Measurements from ENCODE around the gene DEF6. TPM values are rescaled to one million over a fixed set of nuclear protein-coding genes. Genes with fewer than 3 reads are reported as not detected.
A peak's percentile ranks its signal among the peaks of the same experiment; 100 is the strongest.

Gene DEF6
- total RNA-seq, 3 donors from 2014 or later, result 4.8 to 14.2 (median 14.1) TPM

GRCh38 chr6:35260591-35261570 lies 36.7 kb upstream of the DEF6 start:
- Histone ChIP-seq H3K27ac (peak overlapping the region; percentile 99), H3K9me3 (no peaks in the 10 kb centered on the region), H3K4me1 (no peaks in the 10 kb centered on the region), H3K4me3 (peak overlapping the region; percentile 82 to 95 (median 85)), H3K27me3 (no peaks in the 10 kb centered on the region), H3K36me3 (no peaks in the 10 kb centered on the region)
- TF ChIP-seq CTCF (IDR thresholded peaks at IDR 0.05) (no peak), POLR2AphosphoS5 (IDR thresholded peaks at IDR 0.05) (no peak), POLR2A (IDR thresholded peaks at IDR 0.05) (no peak)
- no peak for DNase-seq (ENCODE audit: low spot score in 2 of 2)
- intact Hi-C loops (cut with DNase I; ENCODE audit: low total_unique reads), result no loop called here

GRCh38 chr6:35262596-35262995 lies 35.0 kb upstream of the DEF6 start:
- intact Hi-C loops (cut with DNase I; ENCODE audit: low total_unique reads), result no loop called here
- H3K27me3 ChIP-seq, result no peaks in the 10 kb centered on the region
- TF ChIP-seq POLR2AphosphoS5 (IDR thresholded peaks at IDR 0.05) (no peak), POLR2A (IDR thresholded peaks at IDR 0.05) (no peak), CTCF (IDR thresholded peaks at IDR 0.05) (no peak)
- H3K4me3 ChIP-seq, result no peak overlapping the region
- H3K4me1 ChIP-seq, result no peaks in the 10 kb centered on the region
- no peak for DNase-seq (ENCODE audit: low spot score in 2 of 2)
- H3K27ac ChIP-seq, result peak overlapping the region in 1 of 2 donors; percentile 16
- no peaks in the 10 kb centered on the region for H3K9me3 ChIP-seq
- no peaks in the 10 kb centered on the region for H3K36me3 ChIP-seq

GRCh38 chr6:35264550-35265274 lies 32.9 kb upstream of the DEF6 start:
- H3K4me3 ChIP-seq, result no peak overlapping the region
- H3K36me3 ChIP-seq, result no peaks in the 10 kb centered on the region
- H3K4me1 ChIP-seq, result no peaks in the 10 kb centered on the region
- TF ChIP-seq POLR2A (IDR thresholded peaks at IDR 0.05) (no peak), POLR2AphosphoS5 (IDR thresholded peaks at IDR 0.05) (no peak), CTCF (IDR thresholded peaks at IDR 0.05) (no peak)
- intact Hi-C loops (cut with DNase I; ENCODE audit: low total_unique reads), result no loop called here
- DNase-seq (ENCODE audit: low spot score in 2 of 2), result no peak
- no peak overlapping the region for H3K27ac ChIP-seq
- no peaks in the 10 kb centered on the region for H3K9me3 ChIP-seq
- no peaks in the 10 kb centered on the region for H3K27me3 ChIP-seq

GRCh38 chr6:35265523-35265922 lies 32.1 kb upstream of the DEF6 start:
- Histone ChIP-seq H3K4me3 (no peak overlapping the region), H3K27ac (no peak overlapping the region), H3K27me3 (no peaks in the 10 kb centered on the region), H3K4me1 (no peaks in the 10 kb centered on the region), H3K36me3 (no peaks in the 10 kb centered on the region), H3K9me3 (no peaks in the 10 kb centered on the region)
- TF ChIP-seq POLR2AphosphoS5 (IDR thresholded peaks at IDR 0.05) (no peak), CTCF (IDR thresholded peaks at IDR 0.05) (no peak), POLR2A (IDR thresholded peaks at IDR 0.05) (no peak)
- intact Hi-C loops (cut with DNase I; ENCODE audit: low total_unique reads), result no loop called here
- DNase-seq (ENCODE audit: low spot score in 2 of 2), result no peak

- H3K36me3 ChIP-seq, result no peaks in the 10 kb centered on the region
- no peak overlapping the region for H3K4me3 ChIP-seq
- H3K9me3 ChIP-seq, result no peaks in the 10 kb centered on the region
- H3K27ac ChIP-seq, result no peak overlapping the region
- TF ChIP-seq POLR2A (IDR thresholded peaks at IDR 0.05) (no peak), POLR2AphosphoS5 (IDR thresholded peaks at IDR 0.05) (no peak)
- intact Hi-C loops (cut with DNase I; ENCODE audit: low total_unique reads), result no loop called here
- no peak for DNase-seq (ENCODE audit: low spot score in 2 of 2)
- H3K4me1 ChIP-seq, result no peaks in the 10 kb centered on the region
- no peaks in the 10 kb centered on the region for H3K27me3 ChIP-seq
These were observed 30.2 kb upstream of the DEF6 start for GRCh38 chr6:35267446-35267845.
